ENCODE data around the gene ZG16B.
A peak's percentile ranks its signal among the peaks of the same experiment; 100 is the strongest.

The ZG16B gene

DNA sequence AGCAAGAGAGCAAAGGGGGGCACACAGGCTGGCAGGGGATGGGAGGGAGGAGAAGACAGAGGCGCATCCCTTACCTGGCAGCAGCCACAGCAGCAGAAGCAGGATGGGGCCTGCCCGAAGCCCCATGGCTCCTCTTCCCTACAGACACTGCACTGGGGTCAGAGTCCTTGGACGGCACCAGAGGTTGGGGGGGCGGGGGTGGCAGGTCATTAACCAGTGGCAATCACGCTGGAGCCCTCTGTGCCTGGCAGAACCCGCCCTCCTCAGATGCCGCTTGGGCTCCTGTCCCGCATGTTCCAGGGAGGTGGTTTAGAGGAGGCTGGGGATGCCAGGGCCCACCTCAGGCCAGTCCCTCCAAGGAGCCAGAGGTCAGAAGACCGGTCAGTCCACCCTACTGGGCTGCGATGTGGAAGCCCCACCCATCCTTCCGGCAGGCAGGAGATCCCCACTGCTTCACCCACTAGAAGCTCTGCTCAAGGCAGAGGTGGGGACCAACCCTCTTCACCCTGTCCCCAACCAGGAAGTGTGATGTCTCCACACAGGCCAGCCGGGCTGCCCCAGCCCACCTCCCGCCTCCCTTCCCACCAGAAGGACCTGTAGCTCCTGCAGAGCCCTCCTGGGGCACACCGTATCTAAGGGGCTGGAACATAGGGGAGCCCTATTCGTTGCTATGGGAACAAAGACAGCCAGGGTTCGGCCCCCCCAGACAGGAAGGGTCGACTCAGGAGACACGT is 11.7 kb downstream of the ZG16B start:
- TF ChIP-seq CTCF (conservative IDR thresholded peaks at IDR 0.05; ENCODE audit: control insufficient read depth, insufficient read depth, low read depth, low read length), result no peak
- DNase-seq (ENCODE audit: low read depth), result no peak
- peak overlapping the region; percentile 27 for H3K4me3 ChIP-seq (ENCODE audit: control insufficient read depth, low read depth, low read length)

DNA sequence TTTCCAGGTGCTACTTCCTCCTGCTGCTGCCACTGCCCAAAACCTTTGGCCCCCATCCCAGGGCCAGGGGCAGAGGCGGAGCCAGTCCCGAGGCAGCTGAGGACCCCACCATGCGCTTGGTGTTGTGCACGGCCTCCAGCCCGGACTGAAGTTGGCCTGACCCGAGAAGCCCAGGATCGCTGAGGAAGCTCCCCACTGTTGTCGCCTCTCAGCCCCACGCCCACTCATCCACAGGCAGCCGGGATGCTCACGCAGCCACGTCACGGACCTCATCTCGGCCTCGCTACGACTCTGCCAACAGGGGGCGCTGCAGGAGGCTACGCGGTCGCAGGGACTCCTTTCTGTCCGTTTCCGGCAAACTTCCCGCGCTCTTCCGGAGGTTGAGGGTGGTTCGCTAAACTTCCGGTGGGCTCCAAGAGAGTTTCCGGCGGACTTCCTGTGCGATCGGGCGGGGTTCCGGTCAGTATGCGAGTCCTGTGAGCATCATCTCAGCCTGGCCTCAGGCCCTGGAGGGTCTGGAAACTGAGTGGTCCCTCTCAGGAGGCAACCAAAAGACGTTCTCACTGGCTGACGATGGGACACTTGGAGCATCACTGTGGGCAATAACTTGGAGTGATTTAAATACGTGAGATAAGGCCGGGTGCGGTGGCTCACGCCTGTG is 12.4 kb downstream of the ZG16B start:
- H3K4me3 ChIP-seq (ENCODE audit: control insufficient read depth, low read depth, low read length), result peak overlapping the region; percentile 27
- peak; percentile 60 for TF ChIP-seq CTCF (conservative IDR thresholded peaks at IDR 0.05; ENCODE audit: control insufficient read depth, insufficient read depth, low read depth, low read length)
- peak; percentile 76 for DNase-seq (ENCODE audit: low read depth)

- no peak for TF ChIP-seq CTCF (conservative IDR thresholded peaks at IDR 0.05; ENCODE audit: control insufficient read depth, insufficient read depth, low read depth, low read length)
- no peak overlapping the region for H3K4me3 ChIP-seq (ENCODE audit: control insufficient read depth, low read depth, low read length)
- DNase-seq (ENCODE audit: low read depth), result no peak
Measured at GRCh38 chr16:2843526-2843925, 13.4 kb downstream of the ZG16B start.

DNA sequence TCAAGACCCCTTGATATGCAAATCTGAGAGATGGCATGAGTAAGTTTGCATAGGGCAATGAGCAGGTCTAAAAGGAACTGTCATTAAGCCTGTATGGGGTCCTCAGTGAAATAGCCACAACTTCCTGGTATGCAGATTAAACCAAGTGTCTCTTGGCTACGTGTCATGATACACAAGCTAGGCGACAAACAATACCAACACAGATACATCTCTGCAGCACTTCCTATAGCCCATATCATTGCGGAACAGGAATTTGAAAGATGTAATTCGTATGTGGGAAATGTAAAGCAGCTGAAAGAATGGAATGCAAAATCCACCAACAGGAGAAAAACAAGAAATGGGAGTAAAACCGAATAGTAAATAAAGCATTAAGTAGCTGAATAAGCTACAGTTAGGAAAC is 15.0 kb downstream of the ZG16B start:
- DNase-seq (ENCODE audit: low read depth), result no peak
- no peak overlapping the region for H3K4me3 ChIP-seq (ENCODE audit: control insufficient read depth, low read depth, low read length)
- TF ChIP-seq CTCF (conservative IDR thresholded peaks at IDR 0.05; ENCODE audit: control insufficient read depth, insufficient read depth, low read depth, low read length), result no peak

DNA sequence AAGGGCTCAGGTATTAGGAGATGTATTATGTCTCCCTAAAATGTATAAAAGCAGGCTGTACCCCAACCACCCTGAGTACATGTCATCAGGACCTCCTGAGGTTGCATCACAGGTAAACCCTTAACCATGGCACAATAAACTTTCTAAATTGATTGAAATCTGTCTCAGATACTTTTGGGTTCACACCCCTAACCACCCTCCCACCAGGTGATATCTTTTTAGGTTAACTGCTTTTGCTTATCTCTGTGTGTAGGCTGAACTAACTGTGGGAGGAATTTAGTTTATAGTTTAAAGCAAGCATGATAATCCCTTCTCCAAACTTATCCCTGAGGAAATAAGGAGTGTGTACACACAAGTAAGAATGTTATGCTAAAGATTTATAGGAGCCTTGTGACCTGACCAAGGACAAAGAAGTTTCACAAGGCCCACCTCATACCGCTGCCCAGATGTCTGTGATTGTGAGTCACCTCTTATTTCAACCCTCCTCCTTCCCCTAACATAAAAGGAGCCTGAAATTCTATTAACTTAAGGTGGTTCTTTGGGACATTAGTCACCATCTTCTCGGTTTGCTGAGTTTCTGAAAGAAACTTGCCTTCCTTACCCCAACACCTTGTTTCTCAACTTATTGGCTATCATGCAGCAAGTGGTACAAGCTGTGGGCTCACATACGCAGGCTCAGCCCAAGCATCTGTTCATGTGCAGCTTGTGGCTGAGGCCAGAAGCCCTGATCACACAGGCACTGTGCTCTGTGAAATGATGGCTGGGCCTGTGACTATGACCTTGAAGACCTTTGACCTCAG is 16.6 kb downstream of the ZG16B start:
- no peak overlapping the region for H3K4me3 ChIP-seq (ENCODE audit: control insufficient read depth, low read depth, low read length)
- peak; percentile 90 for DNase-seq (ENCODE audit: low read depth)
- TF ChIP-seq CTCF (conservative IDR thresholded peaks at IDR 0.05; ENCODE audit: control insufficient read depth, insufficient read depth, low read depth, low read length), result no peak

GRCh38 chr16:2848933-2849725 is 19.0 kb downstream of the ZG16B start:
- no peak for DNase-seq (ENCODE audit: low read depth)
- no peak for TF ChIP-seq CTCF (conservative IDR thresholded peaks at IDR 0.05; ENCODE audit: control insufficient read depth, insufficient read depth, low read depth, low read length)
- no peak overlapping the region for H3K4me3 ChIP-seq (ENCODE audit: control insufficient read depth, low read depth, low read length)
